ENCODE data around the gene COMMD2. TPM values are rescaled to one million over a fixed set of nuclear protein-coding genes. Genes with fewer than 3 reads are reported as not detected.

COMMD2 gene
- total and polyA plus RNA-seq, 11 donors: 4.5 to 25.8 (median 17.3) TPM

DNA sequence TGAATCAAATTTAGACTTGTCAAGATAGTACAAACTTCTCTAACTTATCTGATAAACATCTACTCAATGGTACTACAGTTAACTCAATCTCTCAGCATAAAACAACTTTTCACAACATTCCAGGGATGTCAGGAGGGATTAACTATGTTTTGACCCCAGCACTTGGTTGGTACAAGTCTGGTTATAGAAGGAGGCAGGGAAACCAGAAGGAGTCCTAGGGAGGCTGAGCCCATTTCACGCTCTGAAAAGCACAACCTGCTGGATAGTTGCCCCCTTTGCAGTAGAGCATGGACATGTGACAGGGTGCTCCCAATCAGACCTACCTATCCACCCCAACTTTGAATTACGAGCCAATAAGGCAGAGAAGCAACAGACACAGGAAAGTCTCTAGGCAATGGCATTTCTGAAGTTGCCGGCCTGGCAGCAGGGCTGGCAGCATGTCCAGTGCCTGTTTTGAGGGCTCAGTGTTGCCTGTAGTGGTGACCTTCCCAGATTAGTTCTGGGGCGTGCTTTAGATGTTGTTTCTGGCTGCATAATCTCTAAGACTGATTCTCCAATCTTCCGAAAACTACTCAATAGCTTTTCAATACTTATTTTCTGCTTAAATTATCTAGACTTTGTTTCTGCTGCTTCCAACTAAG, 31.9 kb upstream of the COMMD2 start:
- no peak overlapping the region for H3K4me3 ChIP-seq
- peak overlapping the region in 2 of 12 donors; percentile 17 to 80 for H3K27ac ChIP-seq
- peaks cover 0 to 37% (median 0%) of the 10 kb centered on the region in 12 donors for H3K4me1 ChIP-seq
- no peaks in the 10 kb centered on the region for H3K27me3 ChIP-seq
- DNase-seq: peak in 1 of 5 donors; percentile 39
- no peak for TF ChIP-seq POLR2A (IDR thresholded peaks at IDR 0.05)
- no peak for TF ChIP-seq CTCF (IDR thresholded peaks at IDR 0.05)
- intact Hi-C loops (cut with DNase I): no loop called here
- WGBS, 4 donors: 68 to 86% (median 79%) methylated on average over 5 of the region's 5 CpGs
- peak in 3 of 4 donors; percentile 55 to 62 (median 56) for ATAC-seq
- H3K9me3 ChIP-seq: no peaks in the 10 kb centered on the region
- H3K36me3 ChIP-seq: no peaks in the 10 kb centered on the region

DNA sequence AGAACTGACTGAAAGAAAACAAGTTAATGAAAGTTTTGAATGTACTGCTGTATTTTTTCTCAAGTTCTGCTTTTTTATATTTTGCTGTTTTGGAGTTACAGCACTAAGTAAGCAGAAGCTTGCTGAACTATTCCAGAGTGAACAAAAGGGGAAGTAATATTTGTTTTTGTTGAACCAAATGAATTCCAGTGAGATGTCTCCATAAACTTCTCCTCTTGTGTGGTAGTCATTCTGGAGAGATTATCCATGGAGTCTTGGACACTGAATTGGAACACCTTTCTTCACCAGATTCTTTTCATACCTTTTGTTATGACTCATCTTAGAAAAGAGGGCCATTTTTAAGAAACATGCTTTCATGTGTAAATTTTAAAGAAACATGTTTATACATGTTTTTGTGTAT, 31.3 kb upstream of the COMMD2 start:
- ATAC-seq (peak in 1 of 4 donors; percentile 45), DNase-seq (no peak)
- no peak for TF ChIP-seq CTCF (IDR thresholded peaks at IDR 0.05)
- Histone ChIP-seq H3K36me3 (no peaks in the 10 kb centered on the region), H3K9me3 (no peaks in the 10 kb centered on the region), H3K27me3 (no peaks in the 10 kb centered on the region), H3K4me1 (peaks cover 0 to 37% (median 0%) of the 10 kb centered on the region in 12 donors), H3K4me3 (no peak overlapping the region), H3K27ac (peak overlapping the region in 3 of 12 donors; percentile 17 to 80 (median 28))
- intact Hi-C loops (cut with DNase I): no loop called here

DNA sequence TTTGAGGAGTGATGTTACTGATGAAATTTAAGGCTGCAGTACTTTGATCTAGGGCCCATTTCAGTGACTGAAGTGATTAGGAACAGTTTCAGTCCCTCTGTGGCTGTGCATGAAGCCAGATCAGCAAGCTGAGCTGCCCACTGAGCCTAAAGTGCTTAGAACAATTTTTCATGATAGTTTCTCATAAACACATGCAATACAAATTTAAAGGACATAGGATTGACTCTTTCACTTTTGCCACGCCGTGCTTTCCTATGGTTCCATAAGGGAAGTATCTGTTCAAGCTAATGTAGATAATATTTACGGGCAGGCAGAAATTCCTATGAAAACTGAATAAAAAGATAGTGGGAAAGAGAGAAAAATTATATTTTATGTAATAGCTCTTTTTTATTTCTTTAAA, 29.5 kb upstream of the COMMD2 start:
- ATAC-seq (no peak), DNase-seq (no peak)
- Histone ChIP-seq H3K4me1 (peaks cover 0 to 37% (median 0%) of the 10 kb centered on the region in 12 donors), H3K27me3 (no peaks in the 10 kb centered on the region), H3K36me3 (no peaks in the 10 kb centered on the region), H3K4me3 (no peak overlapping the region), H3K9me3 (no peaks in the 10 kb centered on the region), H3K27ac (peak overlapping the region in 1 of 12 donors; percentile 80)
- TF ChIP-seq CTCF (IDR thresholded peaks at IDR 0.05) (no peak), POLR2A (IDR thresholded peaks at IDR 0.05) (no peak)
- intact Hi-C loops (cut with DNase I): no loop called here
- WGBS, 4 donors: 74 to 97% (median 93%) methylated on average over 3 of the region's 3 CpGs

DNA sequence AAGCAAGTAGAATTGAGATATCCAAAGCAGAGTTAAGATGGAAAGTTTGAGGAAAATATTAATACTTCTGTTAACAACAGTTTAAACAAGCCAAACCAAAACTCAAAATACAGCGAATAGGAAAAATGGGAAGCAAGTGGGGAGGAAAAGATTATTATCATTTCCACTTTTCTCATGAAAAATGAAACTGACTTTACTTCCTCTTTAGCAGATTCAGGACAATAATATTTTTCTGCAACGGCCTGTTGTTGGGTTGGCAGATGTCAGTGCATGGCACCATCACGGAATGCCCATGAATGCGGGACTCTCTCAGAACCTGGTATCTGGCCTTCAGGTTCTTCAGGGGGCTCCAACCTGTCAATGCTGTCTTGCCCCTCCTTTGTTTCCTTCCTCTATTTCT, 28.9 kb upstream of the COMMD2 start:
- Histone ChIP-seq H3K4me1 (peaks cover 0 to 37% (median 0%) of the 10 kb centered on the region in 12 donors), H3K27me3 (no peaks in the 10 kb centered on the region), H3K36me3 (no peaks in the 10 kb centered on the region), H3K9me3 (no peaks in the 10 kb centered on the region), H3K27ac (peak overlapping the region in 2 of 12 donors; percentile 28 to 80), H3K4me3 (no peak overlapping the region)
- 76 to 83% (median 79%) methylated on average over 4 of the region's 4 CpGs for WGBS, 4 donors
- no peak for ATAC-seq
- no peak for DNase-seq
- no peak for TF ChIP-seq POLR2A (IDR thresholded peaks at IDR 0.05)
- intact Hi-C loops (cut with DNase I): no loop called here
